ENCODE results near the gene SLC6A4. TPM values are rescaled to one million over a fixed set of nuclear protein-coding genes. Genes with fewer than 3 reads are reported as not detected.

Gene SLC6A4
- total RNA-seq, 2 donors from 2014 or later, result 0.33 to 2.1 TPM

- Histone ChIP-seq H3K4me3 (no peak overlapping the region), H3K9me3 (no peaks in the 10 kb centered on the region), H3K27me3 (peaks cover 0 to 3% of the 10 kb centered on the region in 2 donors), H3K36me3 (replicated peaks in 1 of 2; ENCODE audit: insufficient read depth in 1 of 2, low read depth in 2 of 2) (no peaks in the 10 kb centered on the region), H3K27ac (no peak overlapping the region), H3K4me1 (no peaks in the 10 kb centered on the region)
- 67 to 68% methylated on average over 8 of the region's 8 CpGs for WGBS, 2 donors
- DNase-seq, result no peak
- no peak for ATAC-seq
- TF ChIP-seq CTCF (IDR thresholded peaks at IDR 0.05) (no peak), POLR2A (IDR thresholded peaks at IDR 0.05) (no peak)
- intact Hi-C loops (cut with DNase I), result no loop called here
Observed at GRCh38 chr17:30224419-30224960, 11.0 kb downstream of the SLC6A4 start.

- TF ChIP-seq POLR2A (IDR thresholded peaks at IDR 0.05) (no peak), CTCF (IDR thresholded peaks at IDR 0.05) (no peak)
- H3K4me3 ChIP-seq, result no peak overlapping the region
- no peak for DNase-seq
- H3K27me3 ChIP-seq, result peaks cover 0 to 3% of the 10 kb centered on the region in 2 donors
- ATAC-seq, result no peak
- H3K36me3 ChIP-seq (replicated peaks in 1 of 2; ENCODE audit: insufficient read depth in 1 of 2, low read depth in 2 of 2), result no peaks in the 10 kb centered on the region
- WGBS, 2 donors, result 75 to 78% methylated on average over 13 of the region's 13 CpGs
- H3K4me1 ChIP-seq, result no peaks in the 10 kb centered on the region
- intact Hi-C loops (cut with DNase I), result no loop called here
- no peaks in the 10 kb centered on the region for H3K9me3 ChIP-seq
- no peak overlapping the region for H3K27ac ChIP-seq
Observed at GRCh38 chr17:30222721-30223175, 12.7 kb downstream of the SLC6A4 start.

GRCh38 chr17:30222251-30222650, 13.2 kb downstream of the SLC6A4 start:
- DNase-seq (no peak), ATAC-seq (no peak)
- Histone ChIP-seq H3K4me3 (no peak overlapping the region), H3K27ac (no peak overlapping the region), H3K36me3 (replicated peaks in 1 of 2; ENCODE audit: insufficient read depth in 1 of 2, low read depth in 2 of 2) (no peaks in the 10 kb centered on the region), H3K27me3 (peaks cover 0 to 3% of the 10 kb centered on the region in 2 donors), H3K4me1 (no peaks in the 10 kb centered on the region), H3K9me3 (no peaks in the 10 kb centered on the region)
- intact Hi-C loops (cut with DNase I), result no loop called here
- no peak for TF ChIP-seq CTCF (IDR thresholded peaks at IDR 0.05)
- no peak for TF ChIP-seq POLR2A (IDR thresholded peaks at IDR 0.05)
- 79 to 86% methylated on average over 4 of the region's 4 CpGs for WGBS, 2 donors

- TF ChIP-seq POLR2A (IDR thresholded peaks at IDR 0.05) (no peak), CTCF (IDR thresholded peaks at IDR 0.05) (no peak)
- no peaks in the 10 kb centered on the region for H3K36me3 ChIP-seq (replicated peaks in 1 of 2; ENCODE audit: insufficient read depth in 1 of 2, low read depth in 2 of 2)
- peaks cover 0 to 3% of the 10 kb centered on the region in 2 donors for H3K27me3 ChIP-seq
- WGBS, 2 donors, result 79 to 87% methylated on average over 3 to 6 of the region's 10 CpGs
- H3K4me3 ChIP-seq, result no peak overlapping the region
- no peak overlapping the region for H3K27ac ChIP-seq
- intact Hi-C loops (cut with DNase I), result no loop called here
- no peaks in the 10 kb centered on the region for H3K9me3 ChIP-seq
- DNase-seq, result no peak
- no peaks in the 10 kb centered on the region for H3K4me1 ChIP-seq
- no peak for ATAC-seq
Observed at GRCh38 chr17:30221346-30221745, 14.2 kb downstream of the SLC6A4 start.

GRCh38 chr17:30220414-30220813, 15.1 kb downstream of the SLC6A4 start:
- intact Hi-C loops (cut with DNase I), result no loop called here
- H3K36me3 ChIP-seq (replicated peaks in 1 of 2; ENCODE audit: insufficient read depth in 1 of 2, low read depth in 2 of 2), result no peaks in the 10 kb centered on the region
- ATAC-seq, result no peak
- TF ChIP-seq CTCF (IDR thresholded peaks at IDR 0.05) (no peak), POLR2A (IDR thresholded peaks at IDR 0.05) (no peak)
- no peak overlapping the region for H3K4me3 ChIP-seq
- WGBS, 2 donors, result 87% methylated on average over 5 of the region's 5 CpGs
- H3K4me1 ChIP-seq, result no peaks in the 10 kb centered on the region
- H3K27me3 ChIP-seq, result peaks cover 0 to 3% of the 10 kb centered on the region in 2 donors
- DNase-seq, result no peak
- H3K9me3 ChIP-seq, result no peaks in the 10 kb centered on the region
- no peak overlapping the region for H3K27ac ChIP-seq
